HG03039 (cell line): ENCODE data around the gene NUFIP2.
"Not testable (repeated sequence)": the region's sequence is repeated elsewhere in the genome, so short reads cannot be mapped to it uniquely, and the experiment has no call there.

ENCODE experiments used
- ATAC-seq: cut with Tn5 transposase; IDR thresholded peaks from one replicate; pipeline ENCODE4 v1.9.1; 2021; ENCODE audit warnings: mild to moderate bottlenecking, moderate library complexity; ENCODE audit not compliant: unreplicated experiment

Gene NUFIP2

GRCh38 chr17:29293890-29294579 is at the start of gene NUFIP2:
Gene NUFIP2 (minus strand): TSS chr17:29294148. CDS start chr17:29294059, 89 bp downstream.
- peak; percentile 73 for ATAC-seq

GRCh38 chr17:29342158-29342765 is 48.3 kb upstream of the NUFIP2 start:
- no peak for ATAC-seq

- no peak for ATAC-seq
These were observed 47.8 kb upstream of the NUFIP2 start for GRCh38 chr17:29341726-29342125.

GRCh38 chr17:29339016-29339415 is 45.1 kb upstream of the NUFIP2 start:
- ATAC-seq = not testable (repeated sequence)

GRCh38 chr17:29331708-29332085 is 37.7 kb upstream of the NUFIP2 start:
- ATAC-seq = no peak

- no peak for ATAC-seq
These were observed 37.2 kb upstream of the NUFIP2 start for GRCh38 chr17:29331075-29331707.

GRCh38 chr17:29327412-29327811 is 33.5 kb upstream of the NUFIP2 start:
- ATAC-seq = no peak

- ATAC-seq = no peak
These were observed 32.3 kb upstream of the NUFIP2 start for GRCh38 chr17:29326023-29326813.

GRCh38 chr17:29322363-29322762 is 28.4 kb upstream of the NUFIP2 start:
- ATAC-seq = no peak

- no peak for ATAC-seq
These were observed 9.4 kb upstream of the NUFIP2 start for GRCh38 chr17:29303386-29303785.

- no peak for ATAC-seq
These were observed 5.1 kb upstream of the NUFIP2 start for GRCh38 chr17:29299031-29299430.

- ATAC-seq = no peak
These were observed 1.5 kb upstream of the NUFIP2 start for GRCh38 chr17:29295420-29295819.

- ATAC-seq = no peak
These were observed 592 bp upstream of the NUFIP2 start for GRCh38 chr17:29294580-29294900.

GRCh38 chr17:29292992-29293889 is 707 bp downstream of the NUFIP2 start:
- ATAC-seq = no peak

GRCh38 chr17:29292071-29292991 is 1.6 kb downstream of the NUFIP2 start:
- no peak for ATAC-seq

- ATAC-seq = no peak
These were observed 2.7 kb downstream of the NUFIP2 start for GRCh38 chr17:29291163-29291752.

GRCh38 chr17:29289852-29290251 is 4.1 kb downstream of the NUFIP2 start:
- no peak for ATAC-seq

- no peak for ATAC-seq
These were observed 10.0 kb downstream of the NUFIP2 start for GRCh38 chr17:29283961-29284360.

- no peak for ATAC-seq
These were observed 10.5 kb downstream of the NUFIP2 start for GRCh38 chr17:29283496-29283895.
